ENCODE data around the gene CCDC6. TPM values are rescaled to one million over a fixed set of nuclear protein-coding genes. Genes with fewer than 3 reads are reported as not detected.

CCDC6 gene
- total RNA-seq, 4 donors from 2014 or later, result 53.2 to 72.4 (median 66.4) TPM

DNA sequence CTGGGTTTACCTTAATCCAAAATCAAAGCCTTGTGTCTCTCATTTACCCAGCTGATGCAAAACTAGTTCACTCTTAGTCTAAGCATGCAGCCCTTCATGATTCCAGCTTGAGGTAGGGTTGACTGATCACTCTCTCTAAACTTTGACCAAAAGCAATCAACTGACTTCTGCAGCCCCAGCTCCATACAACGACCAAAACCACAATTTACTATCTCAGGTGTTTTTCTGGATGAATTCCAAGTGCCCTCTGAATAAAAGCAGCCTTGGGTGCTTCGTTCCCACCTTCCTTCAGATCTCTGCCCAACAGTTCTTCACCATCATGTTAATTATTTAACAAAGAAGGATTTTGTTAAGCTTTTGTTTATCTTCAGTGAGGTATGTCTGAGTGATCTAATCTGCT, 62.6 kb downstream of the CCDC6 start:
- Histone ChIP-seq H3K27ac (no peak overlapping the region), H3K9me3 (no peaks in the 10 kb centered on the region), H3K27me3 (no peaks in the 10 kb centered on the region), H3K4me3 (no peak overlapping the region), H3K36me3 (no peaks in the 10 kb centered on the region), H3K4me1 (no peaks in the 10 kb centered on the region)
- TF ChIP-seq POLR2A (IDR thresholded peaks at IDR 0.05), result no peak
- TF ChIP-seq CTCF (IDR thresholded peaks at IDR 0.05), result no peak
- DNase-seq, result no peak
- intact Hi-C loops (cut with DNase I; ENCODE audit: low total_unique reads), result no loop called here

DNA sequence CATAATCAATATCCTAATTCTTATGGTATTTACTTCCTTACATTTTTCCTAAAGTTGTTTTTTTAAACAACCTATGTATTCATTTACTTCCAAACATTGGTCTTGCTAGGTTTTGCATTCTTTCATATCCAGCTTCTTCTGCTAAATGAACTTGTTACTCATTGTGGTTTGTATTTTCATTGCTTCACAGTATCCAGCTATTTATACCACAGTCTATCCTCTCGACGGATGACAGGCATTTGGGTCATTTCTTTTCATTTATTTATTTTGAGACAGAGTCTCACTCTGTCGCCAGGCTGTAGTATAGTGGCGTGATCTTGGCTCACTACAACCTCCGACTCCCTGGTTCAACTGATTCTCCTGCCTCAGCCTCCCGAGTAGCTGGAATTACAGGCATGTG, 66.8 kb downstream of the CCDC6 start:
- Histone ChIP-seq H3K4me3 (no peak overlapping the region), H3K36me3 (no peaks in the 10 kb centered on the region), H3K9me3 (no peaks in the 10 kb centered on the region), H3K27ac (no peak overlapping the region), H3K27me3 (no peaks in the 10 kb centered on the region), H3K4me1 (no peaks in the 10 kb centered on the region)
- DNase-seq, result no peak
- intact Hi-C loops (cut with DNase I; ENCODE audit: low total_unique reads), result no loop called here
- TF ChIP-seq POLR2A (IDR thresholded peaks at IDR 0.05) (no peak), CTCF (IDR thresholded peaks at IDR 0.05) (no peak)

GRCh38 chr10:59838085-59838789, 68.1 kb downstream of the CCDC6 start:
- no peaks in the 10 kb centered on the region for H3K36me3 ChIP-seq
- H3K9me3 ChIP-seq, result no peaks in the 10 kb centered on the region
- no peaks in the 10 kb centered on the region for H3K4me1 ChIP-seq
- no peak for DNase-seq
- H3K27me3 ChIP-seq, result no peaks in the 10 kb centered on the region
- no peak overlapping the region for H3K4me3 ChIP-seq
- TF ChIP-seq POLR2A (IDR thresholded peaks at IDR 0.05) (no peak), CTCF (IDR thresholded peaks at IDR 0.05) (no peak)
- H3K27ac ChIP-seq, result no peak overlapping the region
- intact Hi-C loops (cut with DNase I; ENCODE audit: low total_unique reads), result no loop called here

- H3K27ac ChIP-seq, result no peak overlapping the region
- no peaks in the 10 kb centered on the region for H3K4me1 ChIP-seq
- no peak overlapping the region for H3K4me3 ChIP-seq
- H3K9me3 ChIP-seq, result no peaks in the 10 kb centered on the region
- DNase-seq, result no peak
- no peak for TF ChIP-seq CTCF (IDR thresholded peaks at IDR 0.05)
- no peak for TF ChIP-seq POLR2A (IDR thresholded peaks at IDR 0.05)
- no peaks in the 10 kb centered on the region for H3K27me3 ChIP-seq
- no peaks in the 10 kb centered on the region for H3K36me3 ChIP-seq
- intact Hi-C loops (cut with DNase I; ENCODE audit: low total_unique reads), result no loop called here
Measured at GRCh38 chr10:59833810-59834209, 72.5 kb downstream of the CCDC6 start.

GRCh38 chr10:59832506-59832905, 73.8 kb downstream of the CCDC6 start:
- Histone ChIP-seq H3K27ac (no peak overlapping the region), H3K9me3 (no peaks in the 10 kb centered on the region), H3K36me3 (no peaks in the 10 kb centered on the region), H3K4me3 (no peak overlapping the region), H3K27me3 (no peaks in the 10 kb centered on the region), H3K4me1 (no peaks in the 10 kb centered on the region)
- intact Hi-C loops (cut with DNase I; ENCODE audit: low total_unique reads), result no loop called here
- DNase-seq, result no peak
- no peak for TF ChIP-seq POLR2A (IDR thresholded peaks at IDR 0.05)
- TF ChIP-seq CTCF (IDR thresholded peaks at IDR 0.05), result no peak
